Ectodermal cell (in vitro differentiated cells): ENCODE results near the gene TRUB1.

Experiments used
- H3K27ac ChIP-seq: 2 replicates; pipeline ENCODE4 v1.7.0; 2013; ENCODE audit warnings: mild to moderate bottlenecking, low read depth, low read length; ENCODE audit not compliant: insufficient read depth, poor library complexity, severe bottlenecking
- H3K27me3 ChIP-seq: 2 replicates; pipeline ENCODE4 v1.7.0; 2013; ENCODE audit warnings: mild to moderate bottlenecking, low read length; ENCODE audit not compliant: insufficient read depth, control insufficient read depth, poor library complexity, severe bottlenecking
- H3K36me3 ChIP-seq: one replicate; pipeline ENCODE4 v1.7.0; 2013; ENCODE audit warnings: low read length; ENCODE audit not compliant: control insufficient read depth, insufficient read depth
- H3K4me1 ChIP-seq: one replicate; pipeline ENCODE4 v1.7.0; 2013; ENCODE audit warnings: low read length; ENCODE audit not compliant: control insufficient read depth, insufficient read depth
- H3K4me3 ChIP-seq: 2 replicates; pipeline ENCODE4 v1.7.0; 2013; ENCODE audit warnings: low read depth, low read length, control low read depth; ENCODE audit not compliant: insufficient read depth
- H3K9me3 ChIP-seq: 2 replicates; pipeline ENCODE4 v1.7.0; 2013; ENCODE audit warnings: mild to moderate bottlenecking, low read length, moderate library complexity; ENCODE audit not compliant: control insufficient read depth
- WGBS, 2 experiments: methylation state at CpG; one replicate each; pipeline ENCODE4 v1.1.7; 2013; ENCODE audit warnings: missing lambda C conversion rate in 2 of 2; 5-methylcytosine and 5-hydroxymethylcytosine counted together

The TRUB1 gene

DNA sequence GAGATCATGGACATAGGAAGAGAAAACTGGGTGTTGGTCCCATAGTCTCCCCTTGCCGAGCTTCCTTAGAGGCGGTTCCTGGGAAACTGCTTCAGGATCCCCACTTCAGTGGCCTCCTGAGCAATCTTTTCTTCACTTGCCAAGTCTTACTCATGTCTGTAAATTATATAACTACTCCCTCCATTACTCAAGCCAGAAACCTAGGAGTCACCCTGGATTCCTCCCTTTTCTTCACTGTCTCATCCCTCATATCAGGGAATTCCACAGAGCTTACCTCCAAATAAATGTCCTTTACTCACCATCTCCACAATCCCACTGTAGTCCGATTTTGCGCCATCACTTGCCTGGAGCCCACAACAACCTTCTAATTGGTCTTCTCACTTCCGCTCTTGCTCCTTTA, 29.1 kb upstream of the TRUB1 start:
- no peak overlapping the region for H3K27ac ChIP-seq
- peaks cover 6% of the 10 kb centered on the region for H3K4me1 ChIP-seq
- H3K4me3 ChIP-seq = no peak overlapping the region
- 94% methylated on average over 5 of the region's 5 CpGs for WGBS, 2 experiments
- H3K9me3 ChIP-seq = no peaks in the 10 kb centered on the region
- no peaks in the 10 kb centered on the region for H3K36me3 ChIP-seq
- H3K27me3 ChIP-seq = no peaks in the 10 kb centered on the region

- Histone ChIP-seq H3K27ac (no peak overlapping the region), H3K4me3 (no peak overlapping the region), H3K4me1 (peaks cover 1% of the 10 kb centered on the region), H3K27me3 (no peaks in the 10 kb centered on the region), H3K36me3 (no peaks in the 10 kb centered on the region), H3K9me3 (no peaks in the 10 kb centered on the region)
- WGBS, 2 experiments = 89 to 93% methylated on average over 4 of the region's 4 CpGs
Measured at GRCh38 chr10:114911052-114911711, 26.8 kb upstream of the TRUB1 start.

- Histone ChIP-seq H3K27ac (no peak overlapping the region), H3K27me3 (no peaks in the 10 kb centered on the region), H3K4me3 (no peak overlapping the region), H3K9me3 (no peaks in the 10 kb centered on the region), H3K36me3 (no peaks in the 10 kb centered on the region), H3K4me1 (no peaks in the 10 kb centered on the region)
- 84 to 93% methylated on average over 5 of the region's 5 CpGs for WGBS, 2 experiments
Measured at GRCh38 chr10:114911801-114912469, 26.1 kb upstream of the TRUB1 start.

GRCh38 chr10:114912470-114912859, 25.5 kb upstream of the TRUB1 start:
- Histone ChIP-seq H3K27ac (no peak overlapping the region), H3K36me3 (no peaks in the 10 kb centered on the region), H3K9me3 (no peaks in the 10 kb centered on the region), H3K4me3 (no peak overlapping the region), H3K27me3 (no peaks in the 10 kb centered on the region), H3K4me1 (no peaks in the 10 kb centered on the region)
- WGBS, 2 experiments = 77 to 80% methylated on average over 2 of the region's 2 CpGs

DNA sequence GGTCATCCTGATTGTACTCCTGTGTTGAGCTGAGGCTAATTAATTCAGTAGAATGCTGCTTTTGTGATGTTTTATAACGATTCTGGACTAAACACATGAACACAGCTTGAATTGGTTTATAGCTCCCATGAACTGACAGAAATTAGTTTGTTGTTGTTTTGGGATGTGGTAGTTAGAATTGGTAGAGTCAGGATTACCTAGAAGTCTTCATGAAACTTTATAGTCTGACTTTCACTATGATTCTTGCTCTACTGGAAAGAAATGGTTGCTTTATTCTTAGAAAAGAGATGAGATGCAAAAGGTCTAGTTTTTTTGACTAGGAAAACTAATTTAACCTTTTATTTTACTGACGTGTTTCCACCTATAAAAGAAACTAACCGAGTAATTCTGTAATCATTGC, 23.4 kb upstream of the TRUB1 start:
- 81 to 85% methylated on average over 1 of the region's 3 CpGs for WGBS, 2 experiments
- Histone ChIP-seq H3K9me3 (no peaks in the 10 kb centered on the region), H3K27me3 (no peaks in the 10 kb centered on the region), H3K4me1 (no peaks in the 10 kb centered on the region), H3K36me3 (no peaks in the 10 kb centered on the region), H3K4me3 (no peak overlapping the region), H3K27ac (no peak overlapping the region)

GRCh38 chr10:114915294-114915693, 22.7 kb upstream of the TRUB1 start:
- Histone ChIP-seq H3K4me3 (no peak overlapping the region), H3K9me3 (no peaks in the 10 kb centered on the region), H3K36me3 (no peaks in the 10 kb centered on the region), H3K4me1 (no peaks in the 10 kb centered on the region), H3K27ac (no peak overlapping the region), H3K27me3 (no peaks in the 10 kb centered on the region)
- WGBS, 2 experiments = 91 to 92% methylated on average over 2 of the region's 2 CpGs

DNA sequence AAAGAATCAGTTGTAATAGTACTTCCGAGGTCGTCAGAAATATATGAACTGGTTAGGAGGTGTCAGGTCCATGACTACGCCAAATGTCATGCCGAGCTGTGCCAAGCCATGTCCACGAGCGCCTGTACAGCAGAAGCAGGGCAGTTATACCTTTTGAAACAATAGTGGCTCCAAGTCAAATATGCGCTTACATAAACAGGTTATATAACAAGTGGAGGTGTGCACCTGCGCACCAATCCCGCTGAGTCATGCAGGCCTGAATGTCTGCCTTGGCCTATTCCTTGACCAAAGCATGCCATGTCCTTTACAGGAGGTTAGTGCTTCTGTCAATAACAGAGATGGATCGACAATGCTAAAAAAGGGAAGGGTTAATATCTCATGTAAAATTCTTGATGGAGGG, 21.3 kb upstream of the TRUB1 start:
- H3K27ac ChIP-seq = no peak overlapping the region
- 95 to 96% methylated on average over 10 of the region's 10 CpGs for WGBS, 2 experiments

DNA sequence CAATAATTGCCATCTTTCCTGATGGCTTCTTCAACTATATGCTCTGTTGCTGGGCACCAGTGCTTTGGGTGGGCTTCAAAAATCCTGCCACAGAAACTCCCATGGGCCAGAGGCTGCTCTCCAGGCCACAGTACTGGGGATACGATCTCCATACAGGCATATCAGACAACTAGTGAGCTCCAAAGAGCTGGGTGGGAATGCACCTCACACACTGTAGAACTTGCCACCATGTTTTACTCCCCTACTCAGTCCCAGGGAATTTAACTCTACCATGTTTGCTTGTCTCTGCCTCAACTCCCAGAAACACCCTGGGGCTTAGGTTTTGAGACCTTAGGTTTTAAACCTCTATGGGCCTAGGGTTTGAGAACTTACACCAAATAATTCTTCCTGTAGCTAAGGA, 20.5 kb upstream of the TRUB1 start:
- Histone ChIP-seq H3K27ac (no peak overlapping the region), H3K4me3 (no peak overlapping the region), H3K4me1 (no peaks in the 10 kb centered on the region), H3K27me3 (no peaks in the 10 kb centered on the region), H3K9me3 (no peaks in the 10 kb centered on the region), H3K36me3 (no peaks in the 10 kb centered on the region)
- 94 to 97% methylated on average over 1 of the region's 1 CpG for WGBS, 2 experiments

More for the DNA sequence above, 21.3 kb upstream of the TRUB1 start:
- Histone ChIP-seq H3K4me1 (no peaks in the 10 kb centered on the region), H3K4me3 (no peak overlapping the region), H3K36me3 (no peaks in the 10 kb centered on the region), H3K27me3 (no peaks in the 10 kb centered on the region), H3K9me3 (no peaks in the 10 kb centered on the region)

- Histone ChIP-seq H3K27me3 (no peaks in the 10 kb centered on the region), H3K4me3 (no peak overlapping the region), H3K9me3 (no peaks in the 10 kb centered on the region), H3K36me3 (no peaks in the 10 kb centered on the region), H3K27ac (no peak overlapping the region), H3K4me1 (no peaks in the 10 kb centered on the region)
- 43% methylated on average over 3 of the region's 3 CpGs for WGBS, 2 experiments
Measured at GRCh38 chr10:114917927-114918672, 19.9 kb upstream of the TRUB1 start.

DNA sequence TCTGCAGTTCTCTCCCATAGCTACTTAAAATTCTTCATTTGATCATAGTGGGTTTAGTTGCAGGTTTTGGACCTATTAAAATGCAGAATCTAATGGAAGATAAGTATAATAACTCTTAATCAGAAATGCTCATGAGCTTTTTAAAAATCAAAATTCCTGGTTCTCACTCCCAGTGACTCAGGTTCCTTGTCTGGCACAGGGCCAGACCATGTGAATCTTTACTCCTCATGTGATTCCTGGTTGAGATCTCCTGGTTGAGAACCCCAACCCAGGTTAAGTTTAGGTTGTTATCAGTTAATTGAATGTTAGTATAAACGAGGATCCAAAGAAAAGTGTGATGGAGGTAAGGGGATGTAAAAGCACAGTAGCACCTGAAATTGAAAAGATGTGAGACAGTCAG, 17.5 kb upstream of the TRUB1 start:
- WGBS, 2 experiments = 96 to 97% methylated on average over 1 of the region's 1 CpG
- Histone ChIP-seq H3K4me1 (no peaks in the 10 kb centered on the region), H3K36me3 (no peaks in the 10 kb centered on the region), H3K27ac (no peak overlapping the region), H3K4me3 (no peak overlapping the region), H3K27me3 (no peaks in the 10 kb centered on the region), H3K9me3 (no peaks in the 10 kb centered on the region)
